ENCODE measurements around the gene CCDC126. TPM values are rescaled to one million over a fixed set of nuclear protein-coding genes. Genes with fewer than 3 reads are reported as not detected.
"Not testable (repeated sequence)": the region's sequence is repeated elsewhere in the genome, so short reads cannot be mapped to it uniquely, and the experiment has no call there.

Gene CCDC126
- polyA plus RNA-seq, 4 donors: 15.3 to 20.7 (median 18.6) TPM

GRCh38 chr7:23619141-23619540 is 22.0 kb downstream of the CCDC126 start:
- no peak for DNase-seq (ENCODE audit: low read depth in 4 of 4, low spot score in 2 of 4)

- no peak for DNase-seq (ENCODE audit: low read depth in 4 of 4, low spot score in 2 of 4)
Measured at GRCh38 chr7:23622506-23622925, 25.3 kb downstream of the CCDC126 start.

GRCh38 chr7:23628370-23628769 is 31.2 kb downstream of the CCDC126 start:
- no peak for DNase-seq (ENCODE audit: low read depth in 4 of 4, low spot score in 2 of 4)

GRCh38 chr7:23633417-23633816 is 36.2 kb downstream of the CCDC126 start:
- DNase-seq (ENCODE audit: low read depth in 4 of 4, low spot score in 2 of 4): no peak

- no peak for DNase-seq (ENCODE audit: low read depth in 4 of 4, low spot score in 2 of 4)
Measured at GRCh38 chr7:23645822-23646221, 48.6 kb downstream of the CCDC126 start.

GRCh38 chr7:23653942-23654341 is 56.8 kb downstream of the CCDC126 start:
- no peak for DNase-seq (ENCODE audit: low read depth in 4 of 4, low spot score in 2 of 4)

GRCh38 chr7:23654508-23654907 is 57.3 kb downstream of the CCDC126 start:
- DNase-seq (ENCODE audit: low read depth in 4 of 4, low spot score in 2 of 4): no peak

GRCh38 chr7:23655433-23655832 is 58.3 kb downstream of the CCDC126 start:
- no peak for DNase-seq (ENCODE audit: low read depth in 4 of 4, low spot score in 2 of 4)

- no peak for DNase-seq (ENCODE audit: low read depth in 4 of 4, low spot score in 2 of 4)
Measured at GRCh38 chr7:23658831-23659427, 61.7 kb downstream of the CCDC126 start.

GRCh38 chr7:23661385-23661784 is 64.2 kb downstream of the CCDC126 start:
- no peak for DNase-seq (ENCODE audit: low read depth in 4 of 4, low spot score in 2 of 4)

GRCh38 chr7:23662124-23662983 is 65.2 kb downstream of the CCDC126 start:
- DNase-seq (ENCODE audit: low read depth in 4 of 4, low spot score in 2 of 4): no peak

GRCh38 chr7:23662984-23663313 is 65.8 kb downstream of the CCDC126 start:
- DNase-seq (ENCODE audit: low read depth in 4 of 4, low spot score in 2 of 4): no peak

GRCh38 chr7:23664122-23664521 is 66.9 kb downstream of the CCDC126 start:
- DNase-seq (ENCODE audit: low read depth in 4 of 4, low spot score in 2 of 4): no peak

- DNase-seq (ENCODE audit: low read depth in 4 of 4, low spot score in 2 of 4): no peak
Measured at GRCh38 chr7:23672033-23672432, 74.9 kb downstream of the CCDC126 start.

GRCh38 chr7:23679898-23680413 is 82.8 kb downstream of the CCDC126 start, which contains the start of gene FAM221A:
TSS of gene FAM221A (plus strand) at chr7:23680199. CDS start at chr7:23680219, 20 bp downstream.
- DNase-seq (ENCODE audit: low read depth in 4 of 4, low spot score in 2 of 4): peak in 3 of 4 donors; percentile 65 to 74 (median 73)

- peak; percentile 52 to 74 (median 57) for DNase-seq (ENCODE audit: low read depth in 4 of 4, low spot score in 2 of 4)
Measured at GRCh38 chr7:23680414-23681405, 83.5 kb downstream of the CCDC126 start.

- DNase-seq (ENCODE audit: low read depth in 4 of 4, low spot score in 2 of 4): not testable (repeated sequence)
Measured at GRCh38 chr7:23684041-23684440, 86.9 kb downstream of the CCDC126 start.

- DNase-seq (ENCODE audit: low read depth in 4 of 4, low spot score in 2 of 4): no peak
Measured at GRCh38 chr7:23685731-23686130, 88.5 kb downstream of the CCDC126 start.

GRCh38 chr7:23687011-23687410 is 89.8 kb downstream of the CCDC126 start:
- no peak for DNase-seq (ENCODE audit: low read depth in 4 of 4, low spot score in 2 of 4)

GRCh38 chr7:23689165-23689564 is 92.0 kb downstream of the CCDC126 start:
- DNase-seq (ENCODE audit: low read depth in 4 of 4, low spot score in 2 of 4): no peak

- no peak for DNase-seq (ENCODE audit: low read depth in 4 of 4, low spot score in 2 of 4)
Measured at GRCh38 chr7:23691320-23691719, 94.1 kb downstream of the CCDC126 start.

Data from left renal cortex interstitium (tissue), 4 donors.